ENCODE results near the gene ACTG1.

DNA sequence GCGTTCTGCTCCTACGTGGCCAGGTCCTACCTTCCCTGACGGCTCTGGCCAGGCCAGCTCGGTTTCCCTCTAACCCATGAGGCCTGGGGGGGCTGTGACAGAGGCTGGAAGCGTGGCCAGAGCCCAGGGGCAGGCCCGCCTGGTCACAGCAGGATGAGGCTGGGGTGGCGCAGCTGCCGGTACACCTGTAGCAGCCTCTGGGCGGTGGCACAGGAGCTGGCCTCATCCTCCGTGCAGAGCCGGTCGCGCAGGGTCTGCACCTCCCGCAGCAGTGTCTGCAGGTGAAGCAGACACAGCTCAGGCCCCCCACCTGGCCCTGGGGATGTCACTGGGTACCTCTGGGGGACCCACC is 28.1 kb upstream of the ACTG1 start:
- no peak for TF ChIP-seq SP1 (IDR thresholded peaks at IDR 0.05)
- TF ChIP-seq ELF4 (IDR thresholded peaks at IDR 0.05), result no peak
- TF ChIP-seq CTBP1 (IDR thresholded peaks at IDR 0.05; ENCODE audit: borderline replicate concordance), result no peak
- no peak for TF ChIP-seq TARDBP (IDR thresholded peaks at IDR 0.05)
- no peak for TF ChIP-seq FOXK2 (IDR thresholded peaks at IDR 0.05)
- TF ChIP-seq ZNF384 (IDR thresholded peaks at IDR 0.05), result no peak
- no peak for TF ChIP-seq SUZ12 (IDR thresholded peaks at IDR 0.05)
- no peak for TF ChIP-seq FOXA1 (IDR thresholded peaks at IDR 0.05)
- TF ChIP-seq ARNT (IDR thresholded peaks at IDR 0.05), result no peak
- no peak for TF ChIP-seq FOXM1 (IDR thresholded peaks at IDR 0.05; ENCODE audit: borderline replicate concordance)
- no peak for TF ChIP-seq HDGF (IDR thresholded peaks at IDR 0.05; ENCODE audit: borderline replicate concordance)
- no peak for TF ChIP-seq BHLHE40 (IDR thresholded peaks at IDR 0.05; ENCODE audit: borderline replicate concordance)
- no peak for TF ChIP-seq NFRKB (IDR thresholded peaks at IDR 0.05)
- TF ChIP-seq, protein P1, sequence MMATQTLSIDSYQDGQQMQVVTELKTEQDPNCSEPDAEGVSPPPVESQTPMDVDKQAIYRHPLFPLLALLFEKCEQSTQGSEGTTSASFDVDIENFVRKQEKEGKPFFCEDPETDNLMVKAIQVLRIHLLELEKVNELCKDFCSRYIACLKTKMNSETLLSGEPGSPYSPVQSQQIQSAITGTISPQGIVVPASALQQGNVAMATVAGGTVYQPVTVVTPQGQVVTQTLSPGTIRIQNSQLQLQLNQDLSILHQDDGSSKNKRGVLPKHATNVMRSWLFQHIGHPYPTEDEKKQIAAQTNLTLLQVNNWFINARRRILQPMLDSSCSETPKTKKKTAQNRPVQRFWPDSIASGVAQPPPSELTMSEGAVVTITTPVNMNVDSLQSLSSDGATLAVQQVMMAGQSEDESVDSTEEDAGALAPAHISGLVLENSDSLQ (IDR thresholded peaks at IDR 0.05), result no peak

Data from HEK293T (cell line).